A673 (cell line): Measurements from ENCODE around the gene GLTP.

Experiments
- CTCF ChIP-seq: fragments of 300-800, 200-600 bp; sonication (generic); conservative IDR thresholded peaks from 2 replicates; pipeline ENCODE4 v1.5.1; 2017; ENCODE audit warnings: low read depth, mild to moderate bottlenecking, antibody characterized with exemption, low read length, moderate library complexity, mixed read lengths
- EZH2 ChIP-seq: fragments of 200-600 bp; sonication (generic); IDR thresholded peaks from 2 replicates; pipeline ENCODE4 v1.6.1; 2017; ENCODE audit warnings: borderline replicate concordance, low read depth, mild to moderate bottlenecking, mixed read lengths, antibody characterized with exemption, low read length; ENCODE audit not compliant: poor library complexity, severe bottlenecking

GRCh38 chr12:109915171-109916040 lies 35.1 kb upstream of the GLTP start:
- TF ChIP-seq CTCF (no peak), EZH2 (no peak)
